ENCODE measurements around the gene SAMM50.

The SAMM50 gene

DNA sequence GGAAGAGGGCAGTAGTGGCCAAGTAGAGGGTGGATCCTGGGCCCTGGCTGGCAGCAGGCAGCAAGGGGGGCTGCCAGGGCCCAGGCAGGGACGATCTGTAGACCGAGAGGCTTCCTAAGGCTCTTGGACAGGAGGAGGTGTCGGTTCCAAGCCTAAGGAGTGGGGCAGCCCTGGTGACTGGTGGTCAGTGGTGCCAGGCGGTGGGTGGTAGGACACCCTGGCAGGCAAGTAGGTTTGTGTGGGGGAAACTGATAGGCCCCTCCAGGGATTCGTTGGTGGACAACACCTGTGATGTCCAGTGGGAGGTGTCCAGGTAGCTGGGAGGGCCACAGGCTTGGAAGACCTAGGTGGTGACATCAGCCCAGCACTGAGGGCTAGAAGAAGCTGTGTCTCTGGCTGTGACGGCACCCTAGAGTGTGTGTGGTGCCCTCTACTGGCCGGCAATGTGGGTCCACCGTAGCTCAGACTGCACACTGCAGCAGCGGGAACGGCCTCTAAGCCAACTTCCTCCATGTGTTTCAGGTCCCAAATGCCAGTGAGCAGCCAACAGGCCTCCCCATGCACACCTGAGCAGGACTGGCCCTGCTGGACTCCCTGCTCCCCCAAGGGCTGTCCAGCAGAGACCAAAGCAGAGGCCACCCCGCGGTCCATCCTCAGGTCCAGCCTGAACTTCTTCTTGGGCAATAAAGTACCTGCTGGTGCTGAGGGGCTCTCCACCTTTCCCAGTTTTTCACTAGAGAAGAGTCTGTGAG, 9.4 kb upstream of the SAMM50 start:
- DNase-seq (ENCODE audit: low spot score), result peak; percentile 51

DNA sequence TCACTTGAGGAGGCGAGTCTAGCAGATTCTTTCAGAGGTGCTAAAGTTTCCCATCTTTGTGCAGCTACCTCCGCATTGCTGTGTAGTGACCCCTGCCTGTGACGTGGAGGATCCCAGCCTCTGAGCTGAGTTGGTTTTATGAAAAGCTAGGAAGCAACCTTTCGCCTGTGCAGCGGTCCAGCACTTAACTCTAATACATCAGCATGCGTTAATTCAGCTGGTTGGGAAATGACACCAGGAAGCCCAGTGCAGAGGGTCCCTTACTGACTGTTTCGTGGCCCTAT, 8.9 kb upstream of the SAMM50 start:
- DNase-seq (ENCODE audit: low spot score), result no peak

DNA sequence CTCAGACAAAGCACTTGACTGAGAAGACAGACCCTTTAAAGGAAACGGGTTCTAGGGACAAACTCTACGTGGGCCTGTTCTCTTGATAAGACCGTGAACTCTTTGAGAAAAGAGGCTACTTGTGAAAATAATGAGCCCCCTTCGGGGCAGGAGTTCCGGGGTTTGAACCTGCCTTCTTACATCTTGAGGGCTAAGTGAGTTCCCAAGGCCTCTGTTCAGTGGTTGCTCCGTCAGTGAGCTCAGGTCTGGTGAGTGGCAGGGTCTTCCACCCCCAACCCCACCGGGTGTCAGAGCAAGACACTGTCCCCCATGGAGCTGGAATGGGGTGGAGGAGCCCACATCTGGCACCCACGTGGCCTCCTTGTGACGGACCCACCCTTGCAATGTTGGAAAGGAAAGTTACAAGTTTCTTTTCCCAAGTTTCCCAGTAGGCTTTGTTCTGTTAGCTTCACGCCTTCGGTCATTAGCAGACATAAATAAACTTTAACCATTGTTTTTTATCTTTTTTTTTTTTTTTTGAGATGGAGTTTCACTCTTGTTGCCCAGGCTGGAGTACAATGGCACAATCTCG, 6.3 kb upstream of the SAMM50 start:
- DNase-seq (ENCODE audit: low spot score), result no peak

DNA sequence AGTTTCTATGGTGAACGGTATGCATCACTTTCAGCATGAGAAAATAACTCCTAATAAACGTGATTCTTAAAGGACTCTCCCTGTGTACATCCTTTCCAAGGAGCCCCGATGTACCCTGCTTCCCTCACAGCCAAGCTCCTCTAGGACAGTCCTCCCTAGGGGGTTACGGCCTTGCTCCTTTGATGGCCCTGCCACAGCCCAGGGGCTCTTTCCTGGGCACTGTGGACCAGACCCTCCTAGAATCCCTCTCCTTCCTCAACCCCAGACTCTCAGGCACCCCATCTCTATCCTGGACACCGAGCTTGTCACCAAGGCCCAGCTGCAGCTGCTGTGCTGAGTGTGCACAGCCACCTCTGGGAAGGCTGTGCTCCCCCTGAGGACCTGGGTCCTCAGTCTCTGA, 3.9 kb upstream of the SAMM50 start:
- DNase-seq (ENCODE audit: low spot score), result no peak

DNA sequence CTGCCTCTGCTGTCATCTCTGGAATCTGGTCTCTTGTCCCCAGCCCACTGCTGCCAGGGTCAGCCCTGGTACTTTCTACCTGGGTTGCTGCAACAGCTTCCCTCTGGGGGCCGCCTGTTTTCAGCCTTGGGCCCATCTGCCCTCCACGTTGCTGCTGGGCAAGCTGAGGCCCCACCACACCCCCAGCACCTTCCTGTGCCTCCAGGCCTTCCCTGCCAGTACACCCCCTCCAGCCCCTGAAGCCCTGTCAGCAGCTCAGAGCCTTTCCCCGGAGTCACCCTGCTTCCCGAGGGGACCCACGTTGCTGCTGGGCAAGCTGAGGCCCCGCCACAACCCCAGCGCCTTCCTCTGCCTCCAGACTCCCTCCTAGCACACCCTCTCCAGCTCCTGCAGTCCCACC, 3.3 kb upstream of the SAMM50 start:
- no peak for DNase-seq (ENCODE audit: low spot score)

DNA sequence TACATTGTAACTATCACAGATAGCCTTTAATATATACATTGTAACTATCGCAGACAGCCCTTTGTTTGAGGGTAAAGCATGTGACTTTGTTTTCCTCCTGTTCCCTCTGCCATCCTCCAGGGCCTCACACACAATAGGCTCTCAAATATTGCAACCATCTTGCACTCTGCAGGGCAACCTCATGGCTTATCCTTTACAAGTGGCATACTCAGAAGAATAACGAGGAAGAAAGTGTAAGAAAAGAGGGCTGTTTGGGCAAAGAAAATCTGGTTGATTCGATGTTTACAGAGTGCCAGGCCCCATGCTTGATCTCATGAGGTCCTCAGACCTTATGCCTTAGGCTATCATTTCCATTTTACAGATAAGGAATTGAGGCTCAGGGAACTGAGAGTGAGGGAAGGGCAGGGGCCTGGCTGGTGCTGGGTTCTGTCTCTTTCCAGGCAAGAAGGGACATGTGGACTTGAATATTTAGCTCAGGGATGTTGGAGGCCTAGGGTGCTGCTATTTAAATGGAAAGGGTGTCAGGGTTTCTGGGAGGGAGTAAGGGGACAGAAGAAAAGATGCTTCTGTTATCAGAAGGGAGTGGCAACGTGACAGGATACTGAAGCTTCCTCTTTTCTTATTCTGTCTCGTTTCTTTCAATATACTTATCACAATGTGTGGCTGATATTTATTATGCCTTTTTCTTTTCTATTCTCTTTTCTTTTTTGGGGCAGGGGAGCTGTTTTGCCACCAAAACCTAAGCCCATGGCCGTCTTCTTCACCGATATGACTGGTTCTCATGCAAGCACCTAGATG, 1.1 kb upstream of the SAMM50 start:
- DNase-seq (ENCODE audit: low spot score), result no peak

DNA sequence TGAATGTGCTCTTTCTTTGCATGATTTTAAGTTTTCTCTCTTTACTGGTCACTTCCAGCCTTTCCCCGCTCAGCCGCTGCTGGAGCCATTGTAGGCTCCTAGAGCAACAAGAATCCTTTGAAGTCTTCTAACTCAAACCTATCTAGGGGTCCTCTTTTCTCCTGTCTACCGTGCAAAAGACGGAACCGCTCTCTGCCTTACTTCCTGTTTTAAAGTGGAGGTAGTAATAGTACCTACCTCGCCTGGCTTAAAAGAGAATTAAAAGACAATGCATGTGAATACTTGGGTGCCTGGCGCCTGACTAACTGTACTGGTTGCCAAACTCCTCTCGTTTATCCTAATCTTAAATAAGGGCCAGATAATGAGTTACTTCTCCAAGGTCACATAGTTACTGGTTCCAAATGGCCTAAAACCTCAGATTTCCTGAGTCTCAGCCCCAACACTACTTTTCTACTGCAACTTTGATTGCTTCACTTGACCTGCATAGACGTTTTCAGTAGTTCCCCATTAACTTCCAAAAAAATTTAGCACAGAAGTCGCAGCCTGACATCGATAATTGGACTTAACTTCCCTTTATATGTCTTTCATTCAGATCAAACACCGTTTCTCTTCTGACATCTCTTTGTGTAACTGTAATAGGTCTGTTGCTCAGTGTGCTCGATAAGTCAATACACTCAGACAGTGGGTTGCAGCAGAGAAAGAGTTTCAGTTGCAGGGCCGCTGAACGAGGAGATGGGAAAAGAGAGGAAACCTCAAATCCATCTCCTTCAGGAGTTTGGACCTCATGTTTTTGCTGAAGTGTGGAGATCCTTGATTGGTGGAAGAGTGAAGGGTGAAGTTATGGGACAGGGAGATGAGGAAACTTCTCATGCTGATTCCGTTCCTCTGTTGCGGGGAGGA, 891 bp downstream of the SAMM50 start:
- no peak for DNase-seq (ENCODE audit: low spot score)

DNA sequence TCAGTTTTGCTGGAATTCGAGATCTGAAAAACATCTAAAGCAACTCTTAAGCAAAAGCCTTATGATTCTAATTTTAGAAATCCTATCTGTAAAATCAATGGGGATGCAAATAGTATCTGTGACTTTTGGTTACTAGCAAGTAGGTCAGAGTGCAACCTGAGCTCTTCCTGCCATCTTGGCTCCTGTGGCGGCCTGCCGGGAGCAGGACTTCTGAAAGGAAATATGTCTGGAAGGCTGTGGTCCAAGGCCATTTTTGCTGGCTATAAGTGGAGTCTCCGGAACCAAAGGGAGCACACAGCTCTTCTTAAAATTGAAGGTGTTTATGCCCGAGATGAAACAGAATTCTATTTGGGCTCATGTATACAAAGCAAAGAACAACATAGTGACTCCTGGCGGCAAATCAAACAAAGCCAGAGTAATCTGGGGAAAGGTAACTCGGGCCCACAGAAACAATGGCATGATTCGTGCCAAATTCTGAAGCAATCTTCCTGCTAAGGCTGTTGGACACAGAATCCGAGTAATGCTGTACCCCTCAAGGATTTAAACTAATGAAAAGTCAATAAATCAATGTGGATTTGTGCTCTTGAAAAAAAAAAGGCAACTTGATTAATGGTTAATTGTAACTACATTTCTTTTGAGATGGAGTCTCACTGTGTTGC, 1.7 kb downstream of the SAMM50 start:
- no peak for DNase-seq (ENCODE audit: low spot score)

DNA sequence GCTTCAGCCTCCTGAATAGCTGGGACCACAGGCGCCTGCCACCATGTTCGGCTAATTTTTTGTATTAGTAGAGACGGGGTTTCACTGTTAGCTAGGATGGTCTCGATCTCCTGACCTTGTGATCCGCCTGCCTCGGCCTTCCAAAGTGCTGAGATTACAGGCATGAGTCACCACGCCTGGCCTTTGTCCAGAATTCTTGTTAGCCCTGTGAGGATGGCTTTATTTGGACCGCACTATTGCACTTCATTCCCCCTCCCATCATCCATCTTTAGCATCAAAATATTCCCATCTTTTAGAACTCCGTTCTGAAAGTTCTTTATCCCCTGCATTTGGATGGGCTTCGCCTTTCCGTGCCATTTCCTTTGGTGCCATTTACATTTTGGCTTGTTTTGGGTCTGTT, 2.6 kb downstream of the SAMM50 start:
- no peak for DNase-seq (ENCODE audit: low spot score)

DNA sequence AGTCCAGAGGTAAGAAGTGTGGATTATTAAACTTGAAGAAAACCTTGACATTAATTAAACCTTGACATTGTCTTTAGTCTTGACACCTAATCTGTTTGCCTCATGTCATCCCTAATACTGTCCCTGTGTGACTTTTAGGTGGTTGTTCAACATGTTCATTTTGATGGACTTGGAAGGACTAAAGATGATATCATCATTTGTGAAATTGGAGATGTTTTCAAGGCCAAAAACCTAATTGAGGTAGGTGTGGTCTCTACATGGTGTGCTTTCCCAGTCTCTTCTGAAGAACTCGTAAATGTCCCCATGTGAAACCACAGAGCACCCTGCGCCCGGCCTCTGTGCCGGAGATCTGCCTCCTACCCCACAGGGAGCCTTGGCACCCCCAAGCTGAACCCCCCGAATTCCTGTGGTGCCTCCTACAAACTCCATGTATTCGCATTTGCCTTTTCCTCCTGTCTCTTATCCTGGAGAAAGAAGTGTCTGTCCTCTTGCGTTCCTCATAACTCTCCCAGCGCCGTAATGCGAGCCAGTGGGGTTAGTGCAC, 9.1 kb downstream of the SAMM50 start:
- no peak for DNase-seq (ENCODE audit: low spot score)

DNA sequence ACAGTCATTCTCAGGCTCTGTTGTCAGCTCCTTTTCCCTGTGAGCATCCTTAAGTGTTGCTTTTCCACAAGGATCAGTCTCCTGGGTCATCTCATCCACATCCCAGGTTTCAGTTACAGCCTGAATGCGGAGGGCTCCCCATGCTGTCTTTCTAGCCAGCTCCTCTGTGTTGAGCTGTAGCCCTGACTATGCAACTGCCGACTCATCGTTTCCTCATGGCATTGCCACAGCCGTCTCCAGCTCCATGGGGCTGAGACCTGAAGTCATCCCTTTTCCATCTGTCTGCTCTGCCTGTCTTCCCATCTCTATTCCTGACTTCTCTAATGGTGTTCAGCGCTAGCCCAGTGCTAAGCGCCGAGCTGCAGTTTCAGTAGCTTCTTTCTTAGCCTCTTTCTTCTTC, 11.8 kb downstream of the SAMM50 start:
- no peak for DNase-seq (ENCODE audit: low spot score)

DNA sequence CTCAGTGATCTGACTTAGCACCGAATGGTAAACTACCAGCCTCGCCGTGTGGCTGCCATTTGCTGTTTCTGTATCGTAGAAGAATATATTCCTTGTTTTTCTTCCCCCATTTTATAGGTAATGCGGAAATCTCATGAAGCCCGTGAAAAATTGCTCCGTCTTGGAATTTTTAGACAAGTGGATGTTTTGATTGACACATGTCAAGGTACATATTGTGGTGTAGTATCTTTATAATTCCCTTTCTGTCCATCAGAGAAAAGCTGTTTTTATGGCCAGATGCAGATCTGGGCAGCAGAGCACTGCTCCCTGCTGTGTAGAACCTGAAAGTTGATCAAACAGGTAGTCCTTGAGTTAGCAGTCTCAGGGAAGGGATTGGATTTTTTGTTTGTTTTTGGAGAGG, 13.4 kb downstream of the SAMM50 start:
- DNase-seq (ENCODE audit: low spot score), result no peak

DNA sequence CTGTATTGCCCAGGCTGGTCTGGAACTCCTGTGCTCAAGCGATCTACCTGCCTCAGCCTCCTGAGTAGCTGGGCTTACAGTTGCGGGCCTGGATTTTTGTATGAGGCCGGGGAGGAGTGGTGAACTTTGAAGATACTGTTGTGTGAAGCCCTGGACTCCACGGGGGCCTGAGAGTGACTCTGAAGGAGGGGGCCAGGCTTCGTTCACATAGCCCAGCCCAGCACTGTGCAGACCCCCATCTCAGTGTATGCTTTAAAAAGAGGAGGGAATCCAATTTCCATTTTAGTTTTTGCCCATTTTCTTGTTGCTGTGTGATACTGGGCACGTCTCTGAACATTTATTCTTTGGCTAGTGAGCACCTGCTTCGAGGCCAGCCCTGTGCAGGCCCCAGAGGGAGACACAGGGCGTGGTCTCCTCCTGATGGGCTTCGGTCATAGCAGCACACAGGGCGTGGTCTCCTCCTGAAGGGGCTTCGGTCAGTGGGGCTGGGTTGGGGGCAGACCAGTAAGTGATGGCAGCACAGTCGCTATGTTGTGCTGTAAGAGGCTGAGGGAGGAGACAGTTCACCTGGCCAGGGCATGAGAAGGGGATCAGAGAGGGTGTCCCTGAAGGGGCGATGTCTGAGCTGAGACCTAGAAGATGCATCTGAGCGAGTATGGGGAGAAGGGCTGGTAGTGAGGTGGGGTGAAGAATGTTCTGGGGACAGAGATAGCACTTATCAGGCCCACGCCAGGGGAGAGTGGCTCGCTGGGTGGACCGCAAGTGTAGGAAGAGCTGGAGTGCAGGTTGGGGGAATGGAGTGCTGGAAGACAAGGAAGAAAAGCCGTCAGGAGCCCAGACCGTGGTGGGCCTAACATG, 14.0 kb downstream of the SAMM50 start:
- no peak for DNase-seq (ENCODE audit: low spot score)

DNA sequence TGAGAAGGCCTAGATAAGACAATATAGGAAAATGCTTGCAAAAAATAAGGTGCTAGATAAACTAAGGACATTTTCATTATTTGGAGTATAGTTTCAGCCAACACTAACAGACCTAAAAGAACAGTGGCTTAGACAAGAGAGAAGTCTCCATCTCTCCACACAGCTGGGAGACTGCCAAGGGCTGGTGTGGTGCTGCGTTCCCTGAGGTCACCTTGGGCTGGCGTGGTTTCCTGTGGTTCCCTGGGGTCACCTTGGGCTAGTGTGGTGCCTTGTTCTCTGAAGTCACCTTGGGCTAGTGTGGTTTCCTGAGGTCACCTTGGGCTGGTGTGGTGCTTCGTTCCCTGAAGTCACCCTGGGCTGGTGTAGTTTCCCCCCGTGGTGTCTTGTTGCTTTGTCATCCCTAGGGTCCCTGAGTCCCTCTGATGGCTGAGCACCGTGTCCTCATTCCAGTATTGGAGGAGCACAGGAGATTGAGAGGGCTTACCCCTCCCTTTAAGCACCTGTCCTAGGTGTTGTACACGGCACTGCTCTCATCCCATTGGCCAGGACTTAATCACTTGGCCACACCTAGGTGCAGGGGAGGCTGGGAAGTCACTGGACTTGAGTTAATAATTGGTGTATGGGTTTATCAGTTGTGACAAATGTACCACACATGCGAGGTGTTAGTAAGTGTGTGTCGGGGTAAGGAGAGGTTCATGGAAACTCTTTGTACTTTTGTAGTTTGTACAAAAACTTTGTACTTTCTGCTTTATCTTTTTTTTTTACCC, 14.9 kb downstream of the SAMM50 start:
- no peak for DNase-seq (ENCODE audit: low spot score)

DNA sequence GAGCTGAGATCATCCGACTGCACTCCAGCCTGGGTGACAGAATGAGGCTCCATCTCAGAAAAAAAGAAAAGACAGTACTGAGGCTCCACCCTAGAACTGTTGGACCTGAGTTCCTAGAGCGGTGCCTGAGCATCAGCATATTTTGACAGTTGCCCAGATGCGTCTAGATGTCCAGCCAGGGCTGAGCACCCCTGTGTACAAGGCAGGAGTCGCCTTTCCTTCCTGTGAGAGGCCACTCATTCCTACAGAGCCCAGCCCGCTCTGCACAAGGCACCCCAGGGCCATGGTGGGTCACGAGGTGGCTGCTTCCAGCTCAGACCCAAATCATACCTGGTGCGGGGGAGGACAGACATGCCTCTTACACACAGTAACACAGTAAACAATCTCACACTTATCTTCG, 15.9 kb downstream of the SAMM50 start:
- no peak for DNase-seq (ENCODE audit: low spot score)

DNA sequence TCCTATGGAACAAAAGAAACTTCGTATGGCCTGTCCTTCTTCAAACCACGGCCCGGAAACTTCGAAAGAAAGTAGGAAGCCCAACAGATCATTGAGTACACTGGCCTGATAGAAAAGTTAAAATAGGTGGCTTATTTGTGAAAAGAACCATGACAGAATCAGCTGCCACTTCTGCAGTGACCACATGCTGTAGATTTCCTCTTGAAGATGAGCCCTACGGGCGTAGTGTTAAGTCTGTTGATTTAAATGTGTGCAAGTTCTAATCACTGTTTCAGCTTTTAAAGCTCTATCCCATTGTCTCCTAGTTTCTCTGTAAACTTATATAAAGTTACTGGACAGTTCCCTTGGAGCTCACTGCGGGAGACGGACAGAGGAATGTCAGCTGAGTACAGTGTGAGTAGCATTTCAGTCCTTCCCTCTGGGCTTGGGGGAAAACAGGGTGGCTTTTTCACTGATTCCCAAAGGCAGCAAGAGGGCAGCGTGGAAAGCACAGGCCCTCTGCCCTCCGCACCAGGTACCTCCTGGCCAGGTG, 17.8 kb downstream of the SAMM50 start:
- DNase-seq (ENCODE audit: low spot score), result no peak

DNA sequence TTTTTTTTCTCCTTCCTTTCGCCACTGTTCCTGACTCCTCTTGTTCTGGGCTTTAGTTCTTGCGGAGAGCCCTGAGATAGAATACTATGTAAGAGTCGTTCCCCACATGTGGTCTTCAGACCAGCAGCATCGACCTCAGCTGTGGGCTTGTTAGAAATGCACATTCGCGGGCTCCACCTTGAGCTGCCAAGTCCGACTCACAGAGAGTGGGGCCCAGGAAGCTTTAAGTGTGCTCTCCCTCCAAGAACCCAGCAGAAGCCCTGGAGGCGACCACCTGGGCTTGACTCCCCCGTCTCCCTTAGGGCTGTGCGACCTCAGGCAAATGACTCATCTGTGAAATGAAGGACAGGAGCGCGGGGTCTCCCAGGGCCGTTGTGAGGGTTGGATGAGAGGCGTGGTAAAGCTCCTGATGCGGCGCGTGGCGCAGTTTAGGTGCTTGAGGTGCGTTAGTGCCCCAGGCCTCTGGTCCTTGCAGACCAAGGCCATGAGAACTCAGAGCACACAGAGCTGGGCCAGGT, 18.8 kb downstream of the SAMM50 start:
- DNase-seq (ENCODE audit: low spot score), result no peak

DNA sequence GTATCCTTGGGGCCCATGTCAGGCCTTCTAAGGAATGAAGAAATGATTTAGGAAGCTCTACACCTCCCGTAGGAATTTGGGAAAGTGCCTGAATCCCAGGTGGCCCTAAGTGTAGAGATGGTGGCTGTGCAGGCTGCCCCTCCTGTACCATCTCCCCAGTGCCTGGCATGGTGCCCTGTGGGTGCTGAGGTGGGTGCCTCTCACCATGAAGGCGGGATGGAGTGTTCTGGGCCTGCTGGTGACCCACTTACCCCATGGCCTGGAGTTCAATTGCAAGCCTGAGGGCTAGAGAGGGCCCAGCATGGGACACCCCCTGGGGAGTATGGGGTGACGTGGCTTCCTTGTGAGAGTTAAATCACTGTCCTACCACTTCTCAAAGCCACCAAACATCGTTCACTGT, 19.8 kb downstream of the SAMM50 start:
- DNase-seq (ENCODE audit: low spot score), result no peak
